ENCODE results near the gene CALB2. TPM values are rescaled to one million over a fixed set of nuclear protein-coding genes. Genes with fewer than 3 reads are reported as not detected.

Gene CALB2
- total RNA-seq, 1 experiment from 2014 or later: 5.5 TPM

- TF ChIP-seq POLR2A (IDR thresholded peaks at IDR 0.05; ENCODE audit: borderline replicate concordance, extremely low read depth, insufficient read depth, insufficient read length) (no peak), CTCF (IDR thresholded peaks at IDR 0.05 in 2 of 3, conservative IDR thresholded peaks at IDR 0.05 in 1 of 3; ENCODE audit: borderline replicate concordance in 1 of 3, insufficient read depth in 1 of 3, low read depth in 2 of 3, low read length in 2 of 3) (no peak), FOSL1 (IDR thresholded peaks at IDR 0.05; ENCODE audit: low read depth) (no peak), EGR1 (IDR thresholded peaks at IDR 0.05; ENCODE audit: low read depth) (no peak), TCF7L2 (IDR thresholded peaks at IDR 0.05; ENCODE audit: borderline replicate concordance, extremely low read depth, insufficient read depth, insufficient read length) (no peak), REST (IDR thresholded peaks at IDR 0.05; ENCODE audit: low read depth) (no peak)
Measured at GRCh38 chr16:71348262-71349085, 10.0 kb upstream of the CALB2 start (continued).
